ENCODE measurements around the gene PGAP1.

- TF ChIP-seq, protein P1, sequence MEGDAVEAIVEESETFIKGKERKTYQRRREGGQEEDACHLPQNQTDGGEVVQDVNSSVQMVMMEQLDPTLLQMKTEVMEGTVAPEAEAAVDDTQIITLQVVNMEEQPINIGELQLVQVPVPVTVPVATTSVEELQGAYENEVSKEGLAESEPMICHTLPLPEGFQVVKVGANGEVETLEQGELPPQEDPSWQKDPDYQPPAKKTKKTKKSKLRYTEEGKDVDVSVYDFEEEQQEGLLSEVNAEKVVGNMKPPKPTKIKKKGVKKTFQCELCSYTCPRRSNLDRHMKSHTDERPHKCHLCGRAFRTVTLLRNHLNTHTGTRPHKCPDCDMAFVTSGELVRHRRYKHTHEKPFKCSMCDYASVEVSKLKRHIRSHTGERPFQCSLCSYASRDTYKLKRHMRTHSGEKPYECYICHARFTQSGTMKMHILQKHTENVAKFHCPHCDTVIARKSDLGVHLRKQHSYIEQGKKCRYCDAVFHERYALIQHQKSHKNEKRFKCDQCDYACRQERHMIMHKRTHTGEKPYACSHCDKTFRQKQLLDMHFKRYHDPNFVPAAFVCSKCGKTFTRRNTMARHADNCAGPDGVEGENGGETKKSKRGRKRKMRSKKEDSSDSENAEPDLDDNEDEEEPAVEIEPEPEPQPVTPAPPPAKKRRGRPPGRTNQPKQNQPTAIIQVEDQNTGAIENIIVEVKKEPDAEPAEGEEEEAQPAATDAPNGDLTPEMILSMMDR (IDR thresholded peaks at IDR 0.05), result no peak
- no peak for TF ChIP-seq POLR2A (IDR thresholded peaks at IDR 0.05)
Observed at GRCh38 chr2:196783431-196784094, 142.9 kb downstream of the PGAP1 start.
